ENCODE data around the gene TINAGL1. TPM values are rescaled to one million over a fixed set of nuclear protein-coding genes. Genes with fewer than 3 reads are reported as not detected.

The TINAGL1 gene
- total RNA-seq, 1 donor from 2014 or later: not detected

DNA sequence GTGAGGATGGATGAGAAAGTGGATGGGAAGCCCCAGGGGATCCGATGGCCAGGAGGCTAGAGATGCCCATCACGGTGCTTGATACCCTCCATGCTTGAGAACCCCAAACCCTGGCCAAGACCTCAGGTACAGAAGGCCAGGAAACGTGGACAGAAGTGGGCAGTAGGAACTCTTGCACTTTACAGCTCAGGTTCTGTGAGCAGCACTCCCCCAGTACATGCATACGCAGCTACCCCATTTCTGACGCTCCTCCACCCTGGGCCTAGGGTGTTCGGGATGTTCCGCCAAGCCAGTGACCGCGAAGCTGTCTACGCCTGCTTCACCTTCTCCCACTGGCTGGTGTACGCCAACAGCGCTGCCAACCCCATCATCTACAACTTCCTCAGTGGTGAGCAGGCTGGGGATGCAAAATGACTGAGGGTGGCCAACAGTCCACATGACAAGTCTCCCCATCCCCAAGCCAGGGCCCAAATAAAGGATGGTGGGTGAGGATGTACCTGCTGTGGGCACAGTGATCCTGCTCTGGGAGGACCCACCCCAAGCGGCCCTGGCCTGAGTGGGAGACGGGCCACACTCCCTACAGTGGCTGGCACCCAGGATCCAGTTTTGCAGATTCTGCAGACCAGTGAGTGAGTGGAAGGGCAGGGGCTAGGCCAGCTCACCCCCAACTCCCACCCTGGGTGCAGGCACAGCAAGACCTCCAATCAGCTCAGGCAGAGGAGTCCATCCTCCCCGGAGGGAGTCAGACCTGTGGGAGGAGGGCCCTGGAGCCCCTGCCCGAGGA lies 48.6 kb downstream of the TINAGL1 start:
- intact Hi-C loops (cut with micrococcal nuclease): no loop called here
- no peaks in the 10 kb centered on the region for H3K9me3 Mint-ChIP-seq
- no peak overlapping the region for H3K27ac Mint-ChIP-seq
- DNase-seq (ENCODE audit: low spot score): no peak
- H3K27me3 Mint-ChIP-seq (ENCODE audit: low read depth): no peaks in the 10 kb centered on the region
- H3K4me1 Mint-ChIP-seq (ENCODE audit: low read depth): peaks cover 5% of the 10 kb centered on the region
- H3K4me3 Mint-ChIP-seq (ENCODE audit: low read depth): no peak overlapping the region
- H3K36me3 Mint-ChIP-seq (ENCODE audit: low read depth): peaks cover 20% of the 10 kb centered on the region

DNA sequence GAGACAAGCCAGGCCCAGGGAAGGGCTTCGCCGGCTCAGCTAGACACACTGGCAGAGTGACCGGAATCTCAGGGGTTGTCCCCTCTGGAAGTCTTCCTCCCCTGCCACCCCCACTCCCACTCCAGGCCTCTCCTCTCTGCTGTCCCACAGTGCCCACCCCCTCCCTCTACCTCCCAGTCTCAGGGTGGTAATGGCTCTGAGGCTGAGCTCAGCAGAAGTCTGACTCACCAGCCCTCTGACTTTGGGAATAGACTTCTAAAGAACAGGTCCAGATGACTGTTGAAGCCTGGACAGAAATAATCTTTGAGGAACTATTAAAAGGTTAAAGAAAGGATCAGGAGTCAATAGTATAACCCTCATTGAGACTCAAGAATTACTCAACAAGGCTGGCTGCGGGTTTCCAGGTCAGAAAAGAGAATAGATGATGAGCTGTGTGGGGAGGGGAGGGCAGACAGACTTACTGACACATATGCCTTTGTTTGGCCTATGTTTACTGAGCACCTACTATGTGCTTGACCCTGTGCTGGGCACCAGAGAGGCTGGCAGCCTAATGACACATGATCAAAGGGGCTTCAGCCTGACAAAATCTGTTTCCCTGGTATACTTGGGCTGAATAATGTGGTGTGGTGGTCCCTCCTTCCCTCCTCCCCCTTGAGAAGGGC lies 49.4 kb downstream of the TINAGL1 start:
- Mint-ChIP-seq H3K27ac (no peak overlapping the region), H3K9me3 (no peaks in the 10 kb centered on the region), H3K27me3 (ENCODE audit: low read depth) (no peaks in the 10 kb centered on the region), H3K4me3 (ENCODE audit: low read depth) (no peak overlapping the region), H3K36me3 (ENCODE audit: low read depth) (peaks cover 26% of the 10 kb centered on the region), H3K4me1 (ENCODE audit: low read depth) (peaks cover 5% of the 10 kb centered on the region)
- DNase-seq (ENCODE audit: low spot score): no peak
- intact Hi-C loops (cut with micrococcal nuclease): no loop called here

DNA sequence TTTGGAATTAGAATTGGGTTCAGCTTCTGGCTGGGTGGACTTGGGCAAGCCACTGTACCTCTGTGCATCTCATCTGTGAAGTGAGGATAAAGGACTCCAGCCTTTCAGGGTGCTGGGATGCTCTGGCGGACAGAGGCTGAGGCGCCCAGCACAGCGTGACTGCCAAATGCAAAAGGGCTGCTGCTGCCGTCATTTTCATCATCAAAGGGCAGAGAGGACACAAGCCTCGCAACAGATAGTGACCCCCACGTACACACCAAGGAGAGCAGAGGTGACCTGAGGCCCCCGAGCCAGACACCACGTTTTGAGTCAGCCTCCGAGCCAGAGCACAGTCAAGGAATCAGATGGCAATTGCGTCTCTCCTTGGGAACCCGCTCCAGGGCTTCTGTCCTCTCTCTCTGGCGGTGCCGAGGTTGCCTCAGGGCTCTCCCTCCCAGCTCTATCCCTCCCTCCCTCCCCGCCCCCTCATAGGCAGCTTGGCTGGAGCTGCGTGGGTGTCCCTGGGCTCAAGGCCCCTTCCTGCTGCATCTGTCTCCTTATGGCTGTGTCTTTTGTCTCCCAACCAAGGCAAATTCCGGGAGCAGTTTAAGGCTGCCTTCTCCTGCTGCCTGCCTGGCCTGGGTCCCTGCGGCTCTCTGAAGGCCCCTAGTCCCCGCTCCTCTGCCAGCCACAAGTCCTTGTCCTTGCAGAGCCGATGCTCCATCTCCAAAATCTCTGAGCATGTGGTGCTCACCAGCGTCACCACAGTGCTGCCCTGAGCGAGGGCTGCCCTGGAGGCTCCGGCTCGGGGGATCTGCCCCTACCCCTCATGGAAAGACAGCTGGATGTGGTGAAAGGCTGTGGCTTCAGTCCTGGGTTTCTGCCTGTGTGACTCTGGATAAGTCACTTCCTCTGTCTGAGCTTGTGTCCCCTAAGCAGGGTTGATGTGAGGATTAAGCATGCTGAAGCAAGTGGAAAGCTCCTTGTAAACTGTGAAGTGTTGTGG lies 50.2 kb downstream of the TINAGL1 start:
- H3K4me3 Mint-ChIP-seq (ENCODE audit: low read depth): no peak overlapping the region
- H3K27ac Mint-ChIP-seq: no peak overlapping the region
- intact Hi-C loops (cut with micrococcal nuclease): no loop called here

DNA sequence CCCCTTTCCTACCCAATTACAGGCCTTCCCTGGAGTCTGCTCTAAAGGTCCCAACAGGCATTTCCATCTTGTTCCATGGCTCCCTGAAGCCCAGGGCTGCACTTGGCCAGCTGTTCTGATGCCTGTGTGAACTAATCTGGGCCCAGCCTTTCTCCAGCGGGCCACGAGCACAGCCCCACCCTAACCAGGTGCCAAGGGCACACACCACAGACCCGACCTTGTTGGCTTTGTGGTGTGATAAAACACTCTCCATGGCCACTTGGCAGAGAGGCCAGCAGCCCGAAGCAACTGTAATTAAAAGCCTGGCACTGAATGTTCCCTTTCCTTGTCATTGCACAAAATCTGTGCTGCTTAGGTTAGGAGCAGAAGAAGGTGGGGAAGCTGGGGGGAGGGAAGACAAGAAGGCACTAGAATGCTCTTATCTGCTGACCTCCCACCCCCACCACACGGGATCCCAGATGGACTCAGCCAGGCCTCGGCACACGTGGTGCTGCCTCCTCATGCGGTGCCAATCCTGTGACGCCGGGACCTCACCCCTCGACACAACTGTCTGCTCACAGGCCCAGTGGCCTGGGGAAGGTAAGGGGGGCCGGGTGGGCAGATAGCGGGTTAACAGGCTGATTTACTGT lies 51.1 kb downstream of the TINAGL1 start:
- DNase-seq (ENCODE audit: low spot score): no peak
- Mint-ChIP-seq H3K27me3 (ENCODE audit: low read depth) (no peaks in the 10 kb centered on the region), H3K27ac (no peak overlapping the region)

More for the DNA sequence above, 50.2 kb downstream of the TINAGL1 start:
- Mint-ChIP-seq H3K36me3 (ENCODE audit: low read depth) (peaks cover 29% of the 10 kb centered on the region), H3K27me3 (ENCODE audit: low read depth) (no peaks in the 10 kb centered on the region), H3K9me3 (no peaks in the 10 kb centered on the region), H3K4me1 (ENCODE audit: low read depth) (peaks cover 5% of the 10 kb centered on the region)
- DNase-seq (ENCODE audit: low spot score): no peak

DNA sequence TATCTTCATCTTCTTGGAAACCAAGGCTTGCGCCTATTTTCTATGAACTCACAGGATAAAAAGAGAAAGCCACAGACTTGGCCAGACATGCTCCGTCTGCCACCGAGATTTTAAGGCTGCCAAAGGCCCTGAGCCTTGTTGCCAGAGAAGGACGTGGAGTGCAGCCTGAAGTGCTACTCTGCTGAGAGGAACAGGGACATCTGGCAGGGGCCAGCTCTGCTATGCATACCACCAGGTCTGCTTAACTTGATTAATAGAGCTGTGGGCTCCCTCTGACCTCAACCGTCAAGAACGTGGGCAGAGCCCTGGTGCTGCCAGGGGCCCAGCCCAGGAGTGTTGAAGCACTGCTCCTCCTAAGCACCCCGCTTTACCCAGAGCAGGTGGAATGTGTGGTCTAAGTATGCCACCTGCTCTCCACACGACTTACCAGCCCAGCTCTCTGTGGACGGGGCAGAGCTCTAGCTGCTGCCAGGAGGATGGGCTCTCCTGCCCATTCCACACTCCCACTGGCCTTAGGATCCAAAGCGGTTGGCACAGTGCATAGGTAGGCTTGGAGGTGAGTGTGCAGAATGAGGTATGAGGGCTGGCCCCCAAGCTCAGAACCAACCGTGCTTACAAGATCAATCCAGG lies 51.7 kb downstream of the TINAGL1 start:
- no peak for DNase-seq (ENCODE audit: low spot score)
- Mint-ChIP-seq H3K4me1 (ENCODE audit: low read depth) (peaks cover 5% of the 10 kb centered on the region), H3K9me3 (no peaks in the 10 kb centered on the region), H3K27me3 (ENCODE audit: low read depth) (no peaks in the 10 kb centered on the region), H3K36me3 (ENCODE audit: low read depth) (peaks cover 29% of the 10 kb centered on the region), H3K27ac (no peak overlapping the region), H3K4me3 (ENCODE audit: low read depth) (no peak overlapping the region)
- intact Hi-C loops (cut with micrococcal nuclease): no loop called here

More for the DNA sequence above, 51.1 kb downstream of the TINAGL1 start:
- intact Hi-C loops (cut with micrococcal nuclease): no loop called here
- H3K4me1 Mint-ChIP-seq (ENCODE audit: low read depth): peaks cover 5% of the 10 kb centered on the region
- peaks cover 29% of the 10 kb centered on the region for H3K36me3 Mint-ChIP-seq (ENCODE audit: low read depth)
- no peaks in the 10 kb centered on the region for H3K9me3 Mint-ChIP-seq
- H3K4me3 Mint-ChIP-seq (ENCODE audit: low read depth): no peak overlapping the region

DNA sequence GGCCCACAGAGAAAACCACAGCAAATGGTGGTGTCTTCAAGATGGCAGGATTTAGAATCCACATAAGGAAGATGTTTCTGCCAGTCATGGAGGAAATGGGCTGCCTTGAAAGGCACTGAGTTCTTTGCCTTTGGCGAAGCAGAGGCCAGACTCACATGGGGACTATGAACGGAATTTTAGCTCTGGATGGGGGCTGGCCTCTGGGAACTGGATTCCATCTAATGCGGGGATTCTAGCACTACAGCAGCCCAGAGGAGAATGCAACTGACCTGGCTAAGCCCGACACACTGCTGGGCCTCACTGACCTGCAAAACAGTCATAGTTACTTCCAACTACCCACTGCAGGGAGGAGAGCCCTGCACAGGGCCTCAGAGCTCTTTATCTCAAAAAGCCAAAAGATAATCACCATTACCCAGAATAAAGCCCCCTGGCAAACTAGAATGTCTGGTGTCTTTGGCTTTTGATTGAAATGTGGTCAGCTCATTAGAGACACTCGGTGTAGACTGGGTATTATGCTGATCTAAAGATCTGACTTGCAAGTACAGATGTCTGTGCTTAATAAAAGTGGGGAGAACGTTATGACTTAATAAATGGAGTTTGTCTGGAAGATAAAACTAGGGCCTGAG lies 52.7 kb downstream of the TINAGL1 start:
- DNase-seq (ENCODE audit: low spot score): no peak
- intact Hi-C loops (cut with micrococcal nuclease): no loop called here
- H3K27ac Mint-ChIP-seq: no peak overlapping the region
- no peaks in the 10 kb centered on the region for H3K27me3 Mint-ChIP-seq (ENCODE audit: low read depth)
- no peak overlapping the region for H3K4me3 Mint-ChIP-seq (ENCODE audit: low read depth)
- H3K9me3 Mint-ChIP-seq: no peaks in the 10 kb centered on the region
- peaks cover 5% of the 10 kb centered on the region for H3K4me1 Mint-ChIP-seq (ENCODE audit: low read depth)
- peaks cover 29% of the 10 kb centered on the region for H3K36me3 Mint-ChIP-seq (ENCODE audit: low read depth)

DNA sequence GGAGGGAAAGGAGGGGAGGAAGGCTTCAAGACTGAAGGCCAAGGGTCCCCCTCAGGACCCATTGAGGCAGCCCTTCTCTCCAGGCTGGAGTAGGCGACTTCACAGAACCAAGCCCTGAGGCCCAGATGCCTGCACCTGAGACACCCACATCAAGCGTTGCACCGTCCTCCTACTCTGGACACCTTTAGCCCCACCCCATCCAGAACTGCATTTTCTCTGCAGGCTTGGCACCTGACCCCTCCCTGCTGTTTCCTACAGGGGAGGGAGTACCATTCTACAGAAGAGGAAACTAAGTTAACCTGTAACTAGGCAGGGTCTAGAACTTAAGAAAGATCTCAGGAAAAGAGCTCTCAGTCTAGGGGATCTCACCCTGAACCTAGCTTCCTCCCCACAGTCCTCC lies 56.3 kb downstream of the TINAGL1 start:
- Mint-ChIP-seq H3K4me3 (ENCODE audit: low read depth) (no peak overlapping the region), H3K36me3 (ENCODE audit: low read depth) (peaks cover 34% of the 10 kb centered on the region), H3K27ac (no peak overlapping the region), H3K4me1 (ENCODE audit: low read depth) (no peaks in the 10 kb centered on the region), H3K27me3 (ENCODE audit: low read depth) (no peaks in the 10 kb centered on the region), H3K9me3 (no peaks in the 10 kb centered on the region)
- DNase-seq (ENCODE audit: low spot score): no peak
- intact Hi-C loops (cut with micrococcal nuclease): no loop called here

DNA sequence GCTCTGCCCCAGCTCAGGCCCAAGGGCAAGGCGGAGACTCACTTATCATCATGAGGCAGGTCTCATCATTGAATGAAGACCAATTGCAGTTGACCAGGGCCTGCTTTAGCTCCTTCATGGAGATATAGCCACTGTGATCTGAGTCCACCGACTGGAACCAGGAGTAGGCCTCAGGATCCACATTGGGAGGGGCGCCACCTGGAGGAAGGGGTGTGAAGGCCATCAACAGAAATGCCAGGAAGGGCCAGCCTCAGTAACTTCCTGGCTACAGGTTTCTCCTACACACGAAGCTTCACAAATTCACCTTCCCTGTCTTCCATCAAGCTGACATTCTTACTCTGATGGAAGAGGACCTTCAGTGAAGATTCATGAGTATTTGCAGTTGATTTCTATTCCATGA lies 56.8 kb downstream of the TINAGL1 start:
- Mint-ChIP-seq H3K36me3 (ENCODE audit: low read depth) (peaks cover 31% of the 10 kb centered on the region), H3K4me1 (ENCODE audit: low read depth) (peaks cover 2% of the 10 kb centered on the region), H3K27ac (no peak overlapping the region), H3K9me3 (no peaks in the 10 kb centered on the region), H3K27me3 (ENCODE audit: low read depth) (no peaks in the 10 kb centered on the region), H3K4me3 (ENCODE audit: low read depth) (no peak overlapping the region)
- DNase-seq (ENCODE audit: low spot score): peak; percentile 18
- intact Hi-C loops (cut with micrococcal nuclease): no loop called here

Other genes with a start within 250 kb of the TINAGL1 start
- not detected in 2 replicates for gene FABP3, start 203.4 kb upstream of the TINAGL1 start, total RNA-seq
- 0.21 and 0.27 TPM in 2 replicates for gene SERINC2, start 163.3 kb upstream of the TINAGL1 start, total RNA-seq
- gene HCRTR1, start 41.2 kb downstream of the TINAGL1 start, total RNA-seq: not detected in 2 replicates
- 56.5 and 61.5 TPM in 2 replicates for gene PEF1, start 68.4 kb downstream of the TINAGL1 start, total RNA-seq
- gene COL16A1, start 127.5 kb downstream of the TINAGL1 start, total RNA-seq: not detected in 2 replicates
- 5.4 and 6.0 TPM in 2 replicates for gene ADGRB2, start 187.8 kb downstream of the TINAGL1 start, total RNA-seq
- gene SPOCD1, start 239.5 kb downstream of the TINAGL1 start, total RNA-seq: 0.07 TPM in 1 of 2 replicates, not detected in the other